ENCODE data around the gene RBM26.

The RBM26 gene

DNA sequence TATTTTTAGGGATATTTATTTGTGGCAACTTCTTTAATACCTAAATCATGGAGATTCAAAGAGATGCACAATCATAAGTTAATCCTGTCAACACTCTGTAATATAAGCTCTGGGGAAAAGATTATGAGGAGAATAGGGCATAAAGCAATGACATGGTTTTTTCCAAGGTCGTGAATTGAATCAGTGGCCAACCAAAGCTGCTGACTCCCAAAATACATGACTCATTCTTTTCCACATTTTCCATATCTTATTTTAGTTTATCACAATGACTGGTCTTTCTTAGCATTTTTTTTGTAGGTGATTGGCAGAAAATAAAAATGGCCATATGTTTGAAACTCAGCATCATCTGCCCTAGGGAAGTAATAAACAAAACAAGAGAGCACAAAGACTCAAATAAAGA, 28.5 kb upstream of the RBM26 start:
- no peak for TF ChIP-seq GATA3 (IDR thresholded peaks at IDR 0.05; ENCODE audit: low read depth, low read length)
- TF ChIP-seq GATA2 (IDR thresholded peaks at IDR 0.05; ENCODE audit: low read depth, low read length): no peak

DNA sequence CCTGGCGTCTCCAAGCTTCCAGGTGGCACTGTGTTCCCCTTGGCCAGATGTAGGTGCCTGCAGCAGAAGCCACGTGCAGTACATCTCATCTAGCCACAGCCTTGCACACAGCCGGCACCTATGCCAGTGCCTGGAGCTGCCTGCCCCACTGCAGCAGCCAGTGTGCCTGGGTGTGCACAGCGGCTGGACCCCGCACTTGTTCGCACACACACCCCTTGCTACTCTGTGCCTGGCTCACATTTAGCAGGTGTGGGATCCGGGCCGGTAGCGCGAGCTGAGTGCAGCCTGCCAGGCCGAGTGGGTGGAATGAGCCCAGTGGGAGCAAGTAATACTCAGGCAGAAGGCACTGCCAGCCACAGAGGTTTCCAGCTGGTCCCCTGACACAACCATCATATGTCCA, 26.9 kb upstream of the RBM26 start:
- TF ChIP-seq GATA3 (IDR thresholded peaks at IDR 0.05; ENCODE audit: low read depth, low read length) (no peak), GATA2 (IDR thresholded peaks at IDR 0.05; ENCODE audit: low read depth, low read length) (no peak)

DNA sequence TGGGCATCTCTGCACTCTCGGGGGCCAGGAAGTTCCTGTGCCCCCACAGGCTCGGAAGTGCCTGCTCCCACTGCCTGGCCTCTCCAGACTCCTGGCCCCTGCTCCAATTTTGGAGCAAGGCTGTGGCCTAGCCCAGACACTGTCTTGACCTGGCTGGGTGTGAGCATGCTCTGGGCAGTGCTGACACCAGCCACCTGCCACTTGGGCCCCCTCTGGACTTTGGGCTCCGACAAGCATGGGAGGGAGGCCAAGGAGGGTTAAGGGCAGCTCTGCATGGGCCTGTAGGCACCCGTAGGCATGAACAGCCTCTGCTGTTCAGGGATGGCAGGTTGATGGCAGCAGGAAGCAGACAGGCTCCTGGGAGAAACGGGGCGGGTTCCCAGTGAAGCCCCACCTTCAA, 26.0 kb upstream of the RBM26 start:
- TF ChIP-seq GATA2 (IDR thresholded peaks at IDR 0.05; ENCODE audit: low read depth, low read length) (no peak), GATA3 (IDR thresholded peaks at IDR 0.05; ENCODE audit: low read depth, low read length) (no peak)

DNA sequence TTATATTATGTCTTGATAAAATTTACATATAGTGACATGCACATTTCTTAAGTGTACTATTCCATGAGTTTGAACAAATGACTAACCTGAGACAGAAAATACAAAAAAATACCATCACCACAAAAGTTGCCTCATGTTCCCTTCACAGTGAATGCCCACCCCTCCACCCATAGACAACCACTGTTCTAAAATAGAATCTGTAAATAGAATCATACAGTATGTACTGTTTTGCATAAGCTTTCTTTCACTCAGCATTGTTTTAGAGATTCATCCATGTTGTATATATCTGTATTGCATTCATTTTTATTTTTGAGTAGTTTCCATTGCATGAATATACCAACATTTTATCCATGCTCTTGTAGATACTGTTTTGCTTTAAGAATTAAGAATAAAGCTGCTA, 23.3 kb upstream of the RBM26 start:
- no peak for TF ChIP-seq GATA2 (IDR thresholded peaks at IDR 0.05; ENCODE audit: low read depth, low read length)
- no peak for TF ChIP-seq GATA3 (IDR thresholded peaks at IDR 0.05; ENCODE audit: low read depth, low read length)

DNA sequence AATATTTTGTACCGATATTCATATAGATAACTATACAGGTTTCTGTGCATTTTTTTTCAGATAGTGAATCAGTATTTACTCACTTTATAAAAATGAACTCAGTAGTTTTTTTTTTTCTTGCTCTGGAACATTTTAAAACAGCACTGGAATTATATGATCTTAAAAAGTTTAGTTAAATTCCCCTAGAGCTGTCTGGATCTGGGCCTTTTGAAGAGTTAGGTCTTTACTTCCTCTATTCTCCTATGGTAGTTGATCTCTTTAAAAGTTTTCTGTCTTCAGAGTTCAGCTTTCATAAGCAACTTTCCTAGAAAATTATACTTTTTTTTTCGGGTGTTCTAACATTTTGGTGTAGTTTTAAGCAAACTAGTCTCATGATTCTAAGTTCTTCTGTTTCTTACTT, 21.8 kb upstream of the RBM26 start:
- no peak for TF ChIP-seq GATA3 (IDR thresholded peaks at IDR 0.05; ENCODE audit: low read depth, low read length)
- no peak for TF ChIP-seq GATA2 (IDR thresholded peaks at IDR 0.05; ENCODE audit: low read depth, low read length)

DNA sequence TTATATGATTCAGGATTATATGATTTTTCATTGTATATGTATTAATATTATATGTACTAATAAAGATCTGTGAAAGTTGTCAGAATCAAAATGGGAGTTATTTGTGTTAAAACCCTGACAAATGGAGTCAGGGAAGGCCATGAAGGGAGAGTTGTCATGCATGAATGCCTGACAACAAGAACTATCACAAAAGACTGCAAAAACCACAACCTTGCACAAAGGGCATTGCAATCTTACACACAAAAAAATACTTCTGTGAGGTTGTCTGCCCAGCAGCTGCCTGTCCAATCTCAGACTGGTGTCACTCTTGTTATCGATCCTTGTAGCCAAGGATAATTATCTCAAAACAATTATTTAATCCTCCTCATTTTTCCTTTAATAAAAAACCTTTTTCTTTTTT, 21.2 kb upstream of the RBM26 start:
- TF ChIP-seq GATA2 (IDR thresholded peaks at IDR 0.05; ENCODE audit: low read depth, low read length) (no peak), GATA3 (IDR thresholded peaks at IDR 0.05; ENCODE audit: low read depth, low read length) (no peak)

DNA sequence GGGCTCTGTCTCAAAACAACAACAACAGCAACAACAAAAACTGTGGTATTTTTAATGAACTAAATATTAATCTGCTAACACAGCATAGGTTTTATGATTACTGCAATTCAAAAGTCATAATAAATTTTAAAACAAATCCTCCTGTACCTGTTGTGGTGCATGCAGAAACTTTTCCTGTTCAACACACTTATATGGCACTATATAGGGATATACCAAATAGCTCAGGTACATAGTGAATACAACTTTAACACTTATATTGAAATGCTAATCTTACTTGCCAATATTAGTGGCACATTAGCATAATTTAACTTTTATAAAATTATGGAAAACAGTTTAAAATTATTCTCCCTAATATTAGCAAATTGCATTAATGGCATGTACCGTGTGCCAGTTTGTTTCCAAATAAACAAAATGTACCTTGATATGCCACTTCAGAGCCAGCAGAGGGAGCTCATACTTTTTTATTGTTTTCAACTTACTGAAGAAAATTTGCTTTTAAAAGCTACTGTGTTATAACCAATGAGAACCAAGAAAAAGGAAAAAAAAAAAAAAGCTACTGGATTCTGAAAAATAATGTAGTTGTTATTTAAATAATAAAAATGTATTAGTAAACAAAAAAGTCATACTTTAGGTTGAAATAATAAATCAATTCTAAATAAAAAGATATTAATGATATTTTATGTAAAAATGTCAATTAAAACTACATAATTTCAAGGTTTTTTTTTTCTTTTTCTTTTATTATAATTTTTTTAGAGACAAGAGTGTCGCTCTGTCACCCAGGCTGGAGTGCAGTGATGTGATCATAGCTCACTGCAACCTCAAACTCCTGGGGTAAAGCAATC, 18.0 kb upstream of the RBM26 start:
- TF ChIP-seq GATA3 (IDR thresholded peaks at IDR 0.05; ENCODE audit: low read depth, low read length): no peak
- TF ChIP-seq GATA2 (IDR thresholded peaks at IDR 0.05; ENCODE audit: low read depth, low read length): no peak

DNA sequence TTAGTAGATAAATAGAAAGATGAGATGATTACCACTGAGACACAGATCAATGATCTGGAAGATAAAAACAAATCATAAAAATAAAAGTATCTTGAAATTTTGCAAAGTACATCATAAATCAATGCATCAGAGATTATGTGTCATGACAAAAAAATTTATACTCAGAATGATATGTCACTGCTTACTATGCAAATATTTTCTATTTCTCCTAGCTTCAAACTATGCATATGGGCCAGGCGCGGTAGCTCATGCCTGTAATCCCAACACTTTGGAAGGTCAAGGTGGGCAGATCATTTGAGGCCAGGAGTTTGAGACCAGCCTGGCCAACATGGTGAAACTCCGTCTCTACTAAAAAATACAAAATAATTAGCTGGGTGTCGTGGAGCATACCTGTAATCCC, 17.3 kb upstream of the RBM26 start:
- TF ChIP-seq GATA2 (IDR thresholded peaks at IDR 0.05; ENCODE audit: low read depth, low read length): no peak
- TF ChIP-seq GATA3 (IDR thresholded peaks at IDR 0.05; ENCODE audit: low read depth, low read length): no peak

DNA sequence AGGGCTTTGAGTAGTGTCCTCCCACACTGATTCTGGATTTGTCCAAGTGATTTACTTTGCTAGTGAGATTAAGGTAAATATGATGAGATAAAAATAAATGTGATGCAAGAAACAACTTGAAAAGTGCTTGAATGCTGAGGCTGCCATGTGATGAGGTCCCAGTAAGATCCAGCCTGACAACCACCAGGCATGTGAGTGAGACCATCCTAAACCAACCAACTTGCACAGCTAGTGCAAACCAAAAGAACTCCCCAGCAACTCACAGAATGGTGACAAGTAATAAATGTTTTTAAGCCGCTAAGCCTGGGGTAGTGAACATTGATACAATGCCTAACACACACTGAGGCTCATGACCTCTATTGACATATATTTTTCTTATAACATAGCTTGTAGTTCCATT, 13.3 kb upstream of the RBM26 start:
- TF ChIP-seq GATA2 (IDR thresholded peaks at IDR 0.05; ENCODE audit: low read depth, low read length) (no peak), GATA3 (IDR thresholded peaks at IDR 0.05; ENCODE audit: low read depth, low read length) (no peak)

DNA sequence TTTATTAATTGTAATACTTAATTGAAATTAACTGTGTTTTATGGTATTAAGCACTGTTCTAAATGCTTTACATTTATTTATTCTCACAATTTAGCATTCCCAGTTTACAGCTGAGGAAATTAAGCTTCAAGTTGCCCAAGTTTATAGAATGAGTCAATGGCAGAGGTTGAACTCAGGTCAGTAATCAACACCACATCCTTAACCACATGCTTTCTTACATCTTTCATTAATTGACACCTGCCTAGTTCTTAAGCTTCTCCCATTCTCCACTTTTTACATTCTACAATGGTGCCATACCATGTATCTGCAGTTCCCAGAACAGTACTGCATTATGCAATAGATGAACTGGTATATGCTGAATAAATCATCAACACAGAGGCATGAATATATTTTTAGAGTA, 11.7 kb upstream of the RBM26 start:
- TF ChIP-seq GATA3 (IDR thresholded peaks at IDR 0.05; ENCODE audit: low read depth, low read length): no peak
- TF ChIP-seq GATA2 (IDR thresholded peaks at IDR 0.05; ENCODE audit: low read depth, low read length): no peak

DNA sequence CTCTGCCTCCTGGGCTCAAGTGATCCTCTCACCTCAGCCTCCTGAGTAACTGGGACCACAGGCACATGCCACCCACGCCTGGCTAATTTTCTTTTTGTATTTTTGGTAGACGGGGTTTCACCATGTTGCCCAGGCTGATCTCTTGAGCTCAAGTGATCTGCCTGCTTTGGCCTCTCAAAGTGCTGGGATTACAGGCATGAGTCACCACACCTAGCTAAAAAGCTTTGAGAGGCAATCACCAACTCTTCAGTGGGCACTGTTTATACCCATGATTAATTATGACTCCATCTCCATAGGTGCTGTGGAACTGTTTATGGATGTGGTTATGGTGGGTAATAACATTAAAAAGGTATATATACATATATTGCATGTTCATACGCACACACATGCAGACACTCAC, 7.5 kb upstream of the RBM26 start:
- TF ChIP-seq GATA3 (IDR thresholded peaks at IDR 0.05; ENCODE audit: low read depth, low read length) (no peak), GATA2 (IDR thresholded peaks at IDR 0.05; ENCODE audit: low read depth, low read length) (no peak)

DNA sequence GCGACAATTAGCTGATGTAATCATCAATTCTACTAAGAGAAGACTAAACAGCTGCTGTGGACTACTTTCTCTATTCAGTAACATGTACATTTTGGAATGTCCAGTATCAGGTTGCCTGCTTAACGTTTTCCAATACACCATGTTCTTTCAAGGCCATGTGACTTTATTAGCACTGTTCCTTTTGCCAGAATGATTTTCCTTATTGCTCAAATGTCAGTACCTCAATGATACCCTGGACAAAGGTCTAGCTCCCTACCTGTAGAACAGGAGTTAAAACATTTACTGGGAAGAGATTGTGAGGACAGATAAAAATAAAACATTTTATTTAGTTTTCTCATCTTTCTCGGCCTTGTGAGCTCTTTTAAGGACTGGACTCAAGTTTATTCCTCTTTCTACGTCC, 3.8 kb upstream of the RBM26 start:
- TF ChIP-seq GATA2 (IDR thresholded peaks at IDR 0.05; ENCODE audit: low read depth, low read length): no peak
- no peak for TF ChIP-seq GATA3 (IDR thresholded peaks at IDR 0.05; ENCODE audit: low read depth, low read length)

DNA sequence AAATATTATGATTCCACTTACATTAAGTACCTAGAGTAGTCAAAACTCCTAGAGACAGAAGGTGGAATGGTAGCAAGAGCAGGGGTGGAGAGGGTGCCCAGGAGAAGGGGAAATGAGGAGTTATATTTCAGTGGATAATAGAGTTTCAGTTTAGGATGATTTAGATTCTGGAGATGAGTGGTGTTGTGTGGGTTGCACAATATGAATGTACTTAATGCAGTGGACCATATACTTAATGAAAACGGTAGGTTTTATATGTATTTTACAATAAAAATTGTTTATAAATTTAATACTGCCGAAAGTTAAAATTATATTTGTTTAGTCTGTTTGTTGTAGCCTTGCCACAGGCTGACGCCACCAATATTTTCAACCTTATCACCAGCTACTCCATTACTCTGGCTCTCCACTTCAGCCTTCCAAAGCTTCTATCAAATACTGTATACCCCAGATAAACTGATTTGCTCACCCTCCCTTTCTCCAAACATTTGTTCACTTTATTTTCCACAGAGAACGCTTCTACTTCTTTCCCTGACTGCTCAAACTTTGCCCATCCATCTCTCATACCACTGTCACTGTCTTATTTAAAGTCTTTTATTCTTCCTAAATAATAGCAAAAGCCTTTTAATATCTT, 1.4 kb upstream of the RBM26 start:
- no peak for TF ChIP-seq GATA2 (IDR thresholded peaks at IDR 0.05; ENCODE audit: low read depth, low read length)
- no peak for TF ChIP-seq GATA3 (IDR thresholded peaks at IDR 0.05; ENCODE audit: low read depth, low read length)

DNA sequence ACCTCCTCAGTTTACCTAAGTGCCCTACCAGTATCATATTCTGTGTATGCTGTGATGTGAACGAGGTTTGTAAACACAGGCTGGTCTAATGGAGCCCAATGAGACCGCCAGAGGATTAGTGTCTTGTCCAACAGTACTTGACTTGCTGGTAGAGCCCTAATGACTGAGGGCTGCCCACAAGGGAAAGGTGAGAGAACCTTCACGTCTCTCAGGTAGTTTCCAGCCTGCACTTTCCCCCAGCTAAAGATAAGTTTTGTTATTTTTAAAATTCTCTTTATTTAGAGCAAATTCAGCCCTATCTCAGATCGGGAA, 498 bp upstream of the RBM26 start:
- TF ChIP-seq GATA2 (IDR thresholded peaks at IDR 0.05; ENCODE audit: low read depth, low read length): no peak
- TF ChIP-seq GATA3 (IDR thresholded peaks at IDR 0.05; ENCODE audit: low read depth, low read length): no peak

DNA sequence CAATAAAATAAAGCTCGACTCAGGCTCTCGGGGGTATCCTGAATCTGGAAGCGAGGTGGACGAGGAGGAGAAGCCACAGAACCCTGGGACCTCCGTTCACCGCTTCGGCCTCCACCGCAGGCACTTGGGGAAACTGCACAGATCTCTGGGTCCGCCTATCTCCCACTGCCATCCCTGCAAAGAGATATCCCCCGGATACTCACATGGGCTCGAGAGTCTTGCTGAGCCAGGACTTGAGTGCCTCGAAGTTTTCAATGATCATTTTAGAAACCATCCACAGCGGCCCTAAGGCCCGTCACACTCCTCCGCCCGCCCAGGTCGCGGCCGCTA, 589 bp downstream of the RBM26 start:
- no peak for TF ChIP-seq GATA2 (IDR thresholded peaks at IDR 0.05; ENCODE audit: low read depth, low read length)
- TF ChIP-seq GATA3 (IDR thresholded peaks at IDR 0.05; ENCODE audit: low read depth, low read length): no peak
